ENCODE data around the gene SLC35D2. TPM values are rescaled to one million over a fixed set of nuclear protein-coding genes. Genes with fewer than 3 reads are reported as not detected.

The SLC35D2 gene
- total and polyA plus RNA-seq, 12 donors = 10.8 to 20.8 (median 13.2) TPM

GRCh38 chr9:96299823-96300222, 83.7 kb downstream of the SLC35D2 start:
- intact Hi-C loops (cut with DNase I) = no loop called here
- no peaks in the 10 kb centered on the region for H3K4me1 ChIP-seq
- no peaks in the 10 kb centered on the region for H3K27me3 ChIP-seq
- no peak overlapping the region for H3K27ac ChIP-seq
- ATAC-seq (no peak), DNase-seq (no peak)
- 75 to 81% methylated on average over 4 of the region's 4 CpGs for WGBS, 2 donors
- no peaks in the 10 kb centered on the region for H3K36me3 ChIP-seq
- H3K9me3 ChIP-seq = peaks cover 0 to 6% (median 0%) of the 10 kb centered on the region in 11 donors
- TF ChIP-seq CTCF (IDR thresholded peaks at IDR 0.05) = no peak
- no peak overlapping the region for H3K4me3 ChIP-seq

GRCh38 chr9:96294159-96294545, 89.4 kb downstream of the SLC35D2 start:
- no peak for ATAC-seq
- Histone ChIP-seq H3K4me1 (no peaks in the 10 kb centered on the region), H3K36me3 (no peaks in the 10 kb centered on the region), H3K4me3 (no peak overlapping the region), H3K27me3 (no peaks in the 10 kb centered on the region), H3K27ac (no peak overlapping the region), H3K9me3 (peaks cover 0 to 6% (median 0%) of the 10 kb centered on the region in 11 donors)
- intact Hi-C loops (cut with DNase I) = no loop called here
- TF ChIP-seq CTCF (IDR thresholded peaks at IDR 0.05) = no peak
- DNase-seq = no peak
- 88 to 89% methylated on average over 3 of the region's 3 CpGs for WGBS, 2 donors

GRCh38 chr9:96293498-96294158, 89.9 kb downstream of the SLC35D2 start:
- intact Hi-C loops (cut with DNase I) = no loop called here
- H3K27me3 ChIP-seq = no peaks in the 10 kb centered on the region

GRCh38 chr9:96289392-96289791, 94.1 kb downstream of the SLC35D2 start:
- H3K4me1 ChIP-seq = no peaks in the 10 kb centered on the region
- DNase-seq (no peak), ATAC-seq (no peak)
- no peak for TF ChIP-seq CTCF (IDR thresholded peaks at IDR 0.05)
- H3K27ac ChIP-seq = no peak overlapping the region
- H3K36me3 ChIP-seq = no peaks in the 10 kb centered on the region
- no peak overlapping the region for H3K4me3 ChIP-seq
- WGBS, 2 donors = 91% methylated on average over 2 of the region's 2 CpGs
- intact Hi-C loops (cut with DNase I) = no loop called here
- H3K27me3 ChIP-seq = no peaks in the 10 kb centered on the region
- H3K9me3 ChIP-seq = peaks cover 0 to 3% (median 0%) of the 10 kb centered on the region in 11 donors

More at GRCh38 chr9:96293498-96294158, 89.9 kb downstream of the SLC35D2 start:
- no peak overlapping the region for H3K4me3 ChIP-seq
- DNase-seq (no peak), ATAC-seq (no peak)
- 59 to 68% methylated on average over 3 of the region's 3 CpGs for WGBS, 2 donors
- no peak overlapping the region for H3K27ac ChIP-seq
- TF ChIP-seq CTCF (IDR thresholded peaks at IDR 0.05) = no peak
- no peaks in the 10 kb centered on the region for H3K36me3 ChIP-seq
- H3K4me1 ChIP-seq = no peaks in the 10 kb centered on the region
- H3K9me3 ChIP-seq = peaks cover 0 to 6% (median 0%) of the 10 kb centered on the region in 11 donors
